SU-DHL-6 (cell line): ENCODE results near the gene RB1.

Experiments used
- CTCF ChIP-seq: fragments of 200-600 bp; sonication (generic); IDR thresholded peaks from one replicate; pipeline ENCODE4 v1.5.1; 2017; ENCODE audit warnings: antibody characterized with exemption, mild to moderate bottlenecking, low read length, moderate library complexity; ENCODE audit not compliant: insufficient read depth, poor library complexity, severe bottlenecking
- EZH2phosphoT487 ChIP-seq: fragments of 200-600 bp; sonication (generic), shearing (Covaris generic); conservative IDR thresholded peaks from 2 replicates; pipeline ENCODE4 v1.6.1; 2018; ENCODE audit warnings: mild to moderate bottlenecking, antibody characterized with exemption, low read length, moderate library complexity, mixed read lengths

- TF ChIP-seq CTCF (no peak), EZH2phosphoT487 (no peak)
Measured at GRCh38 chr13:48255090-48255489, 48.5 kb upstream of the RB1 start.
